ENCODE data around the gene SPSB3.
A peak's percentile ranks its signal among the peaks of the same experiment; 100 is the strongest.

SPSB3 gene

DNA sequence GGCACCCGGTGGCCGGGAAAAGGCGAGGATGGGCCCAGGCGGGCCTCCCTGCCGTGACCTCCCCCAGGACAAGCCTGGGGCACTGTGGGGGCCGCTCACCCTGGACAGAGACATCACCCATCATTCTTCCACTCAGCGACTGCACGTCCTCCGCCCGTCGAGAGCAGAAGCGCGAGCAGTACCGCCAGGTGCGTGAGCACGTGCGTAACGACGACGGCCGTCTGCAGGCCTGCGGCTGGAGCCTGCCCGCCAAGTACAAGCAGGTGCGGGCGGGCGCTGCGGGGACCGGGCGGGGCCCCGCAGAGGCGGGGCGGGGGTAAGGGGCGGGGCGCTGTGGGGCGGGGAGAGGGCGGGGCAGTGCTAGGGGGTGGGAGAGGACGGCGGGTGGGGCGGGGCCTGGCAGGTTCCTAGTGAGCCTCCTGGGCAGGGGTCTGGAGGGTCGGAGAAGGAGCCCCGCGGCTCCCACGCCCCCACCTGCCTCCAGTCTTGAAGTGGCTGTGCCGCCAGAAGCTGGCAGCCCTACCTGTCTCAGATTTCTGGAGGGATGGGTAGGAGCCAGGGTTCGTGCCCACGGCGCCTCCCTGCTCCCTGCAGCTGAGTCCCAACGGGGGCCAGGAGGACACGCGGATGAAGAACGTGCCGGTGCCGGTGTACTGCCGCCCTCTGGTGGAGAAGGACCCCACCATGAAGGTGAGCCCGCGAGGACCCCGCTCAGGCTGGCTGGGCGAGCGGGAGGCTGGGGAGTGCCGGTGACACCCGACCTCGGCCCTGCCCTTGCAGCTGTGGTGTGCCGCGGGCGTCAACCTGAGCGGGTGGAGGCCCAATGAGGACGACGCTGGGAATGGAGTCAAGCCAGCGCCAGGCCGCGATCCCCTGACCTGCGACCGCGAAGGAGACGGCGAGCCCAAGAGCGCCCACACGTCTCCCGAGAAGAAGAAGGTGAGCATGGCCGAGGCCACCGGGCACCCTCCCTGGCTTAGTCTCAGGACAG is 18.6 kb downstream of the SPSB3 start:
- DNase-seq (ENCODE audit: low spot score) = no peak

DNA sequence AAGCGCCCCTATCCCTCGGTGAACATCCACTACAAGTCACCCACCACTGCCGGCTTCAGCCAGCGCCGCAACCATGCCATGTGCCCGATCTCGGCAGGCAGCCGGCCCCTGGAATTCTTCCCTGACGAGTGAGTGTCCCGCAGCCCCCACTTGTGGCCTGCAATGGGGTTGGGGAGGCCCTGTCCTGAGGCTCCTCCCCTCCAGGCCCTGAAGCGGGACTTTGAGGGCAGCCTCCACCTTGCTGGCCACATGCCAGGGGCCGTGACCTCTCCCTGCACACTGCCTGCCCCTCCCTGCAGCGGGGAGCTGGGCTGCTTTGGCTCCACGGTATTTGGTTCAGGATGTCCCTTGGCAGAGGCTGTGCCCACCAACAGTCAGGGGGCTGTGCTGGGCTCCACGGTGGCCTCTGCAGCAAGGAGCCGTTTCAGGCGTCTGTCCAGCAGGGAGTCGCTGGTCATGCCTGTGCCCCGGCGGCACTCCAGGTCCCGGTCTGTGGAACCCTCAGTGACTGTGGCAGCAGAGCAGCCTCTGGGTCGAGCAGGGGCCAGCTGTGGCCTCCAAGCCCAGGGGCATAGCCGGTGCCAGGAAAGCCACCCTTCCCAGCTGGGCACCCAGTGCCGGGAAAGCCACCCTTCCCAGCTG is 19.4 kb downstream of the SPSB3 start:
- no peak for DNase-seq (ENCODE audit: low spot score)

- DNase-seq (ENCODE audit: low spot score) = no peak
Measured at GRCh38 chr16:1762196-1762878, 20.0 kb downstream of the SPSB3 start.

- no peak for DNase-seq (ENCODE audit: low spot score)
Measured at GRCh38 chr16:1761751-1762150, 20.6 kb downstream of the SPSB3 start.

DNA sequence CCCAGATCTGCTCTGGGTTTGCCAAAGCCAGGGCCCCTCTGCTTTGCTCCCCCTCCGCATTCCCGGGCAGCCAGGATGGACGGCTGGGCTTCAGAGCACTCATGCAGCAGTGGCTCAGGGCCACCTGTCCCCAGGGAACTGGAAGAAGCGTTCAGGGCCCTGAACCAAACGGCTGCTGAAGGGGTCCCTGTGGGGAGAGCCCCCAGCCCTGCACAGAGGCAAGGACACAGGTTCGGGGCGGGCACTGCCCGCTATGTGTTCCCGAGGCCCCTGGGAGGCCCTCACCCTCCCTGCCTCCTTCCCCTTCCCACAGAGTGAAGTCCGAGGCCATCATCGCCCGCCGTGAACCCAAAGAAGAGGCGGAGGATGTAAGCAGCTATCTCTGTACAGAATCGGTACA is 21.5 kb downstream of the SPSB3 start:
- DNase-seq (ENCODE audit: low spot score) = no peak

GRCh38 chr16:1759511-1759910 is 22.9 kb downstream of the SPSB3 start:
- no peak for DNase-seq (ENCODE audit: low spot score)

DNA sequence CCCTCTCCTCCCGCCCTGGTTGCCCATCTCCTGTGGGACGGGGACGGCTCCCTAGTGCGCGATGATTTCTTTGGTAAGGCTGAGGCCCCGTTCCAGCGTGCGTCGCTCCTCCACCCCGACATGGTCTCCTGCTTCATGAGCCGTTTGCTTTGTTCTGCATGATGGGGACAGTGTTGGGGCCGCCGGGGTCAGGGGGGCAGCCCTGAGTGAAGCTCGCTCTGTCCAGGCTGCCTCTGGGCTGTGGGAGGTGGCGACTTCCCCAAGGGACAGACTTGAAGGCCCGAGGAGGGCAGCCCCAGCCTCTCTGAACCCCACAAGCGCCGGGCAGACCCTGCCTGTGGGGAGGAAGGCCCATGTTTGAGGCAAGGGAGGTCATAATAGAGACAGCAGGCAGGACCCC is 23.4 kb downstream of the SPSB3 start:
- DNase-seq (ENCODE audit: low spot score) = no peak

DNA sequence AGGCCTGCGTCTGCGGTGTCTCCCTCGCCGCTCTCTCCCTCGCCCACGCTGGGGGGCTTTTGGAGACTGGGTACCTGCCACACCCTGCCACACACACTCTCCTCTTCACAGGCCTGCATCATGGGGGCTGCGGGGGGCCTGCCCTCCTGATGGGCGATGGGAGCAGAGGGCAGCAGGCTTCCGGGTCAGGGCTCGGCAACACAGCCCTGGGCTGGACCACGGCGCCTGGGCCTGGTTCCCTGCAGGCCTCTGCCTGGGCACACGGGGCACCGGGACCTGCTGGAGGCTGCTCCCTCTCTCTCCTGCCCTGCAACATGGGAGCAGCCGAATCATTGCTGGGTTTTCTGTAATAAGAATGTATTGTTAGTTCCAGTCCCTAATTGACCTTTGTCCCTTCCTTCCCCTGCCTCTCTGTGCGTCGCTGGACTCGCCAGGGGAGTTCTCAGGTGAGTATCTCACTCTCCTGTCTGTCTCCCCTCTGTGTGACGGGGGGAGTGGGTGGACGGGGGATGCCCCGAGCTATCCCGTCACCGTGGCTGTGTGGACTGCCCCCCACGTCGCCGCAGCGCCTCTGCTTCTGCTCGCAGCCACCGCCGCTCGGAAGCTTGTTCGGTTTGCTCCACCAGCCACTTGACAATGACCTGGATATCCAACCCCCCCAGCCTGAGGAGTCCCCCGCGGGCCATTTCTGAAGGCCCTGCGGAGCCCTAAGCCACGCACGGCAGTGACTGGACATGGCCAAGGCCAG is 24.5 kb downstream of the SPSB3 start:
- DNase-seq (ENCODE audit: low spot score) = no peak

- no peak for DNase-seq (ENCODE audit: low spot score)
Measured at GRCh38 chr16:1754204-1754603, 28.2 kb downstream of the SPSB3 start.

GRCh38 chr16:1752853-1753252 is 29.5 kb downstream of the SPSB3 start:
- DNase-seq (ENCODE audit: low spot score) = no peak

GRCh38 chr16:1751946-1752345 is 30.4 kb downstream of the SPSB3 start:
- no peak for DNase-seq (ENCODE audit: low spot score)

- DNase-seq (ENCODE audit: low spot score) = no peak
Measured at GRCh38 chr16:1749152-1750117, 32.9 kb downstream of the SPSB3 start.

DNA sequence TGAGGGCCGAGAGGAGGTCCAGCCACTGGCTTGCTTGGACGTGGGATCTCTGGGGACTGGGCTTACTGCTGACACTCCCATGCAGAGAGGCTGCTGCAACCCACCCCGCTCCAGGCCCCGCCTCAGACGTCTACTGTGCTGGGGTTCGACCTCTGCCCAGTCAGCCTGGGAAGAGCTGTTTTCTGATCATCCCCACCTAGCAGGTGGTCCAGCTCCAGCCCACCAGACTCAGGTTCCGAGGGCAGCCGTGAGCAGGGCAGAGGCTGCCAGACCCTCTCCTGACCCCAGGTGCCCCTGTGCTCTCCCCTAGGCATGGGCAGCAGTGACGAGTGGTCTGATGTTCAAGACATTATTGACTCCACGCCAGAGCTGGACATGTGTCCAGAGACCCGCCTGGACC is 34.4 kb downstream of the SPSB3 start:
- no peak for DNase-seq (ENCODE audit: low spot score)

DNA sequence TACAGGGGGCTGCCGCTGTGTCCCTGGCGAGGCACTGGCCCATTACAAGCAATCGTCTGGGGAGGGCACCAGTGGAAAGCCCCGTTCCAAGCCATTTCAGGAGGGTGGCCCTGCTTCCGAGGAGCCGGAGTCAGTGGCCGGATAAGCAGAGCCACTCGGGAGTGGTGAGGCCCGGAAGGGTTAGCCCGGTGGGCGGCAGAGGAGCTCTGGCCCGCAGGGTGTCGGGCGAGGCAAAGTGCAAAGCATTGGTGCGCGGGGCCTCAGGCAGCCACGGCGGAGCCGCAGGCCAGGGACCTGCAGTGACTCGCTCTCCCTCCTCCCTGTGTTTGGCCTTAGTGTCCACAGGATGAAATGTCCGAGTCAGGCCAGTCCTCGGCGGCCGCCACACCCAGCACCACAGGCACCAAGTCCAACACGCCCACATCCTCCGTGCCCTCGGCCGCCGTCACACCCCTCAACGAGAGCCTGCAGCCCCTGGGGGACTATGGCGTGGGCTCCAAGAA is 35.6 kb downstream of the SPSB3 start:
- DNase-seq (ENCODE audit: low spot score) = no peak

DNA sequence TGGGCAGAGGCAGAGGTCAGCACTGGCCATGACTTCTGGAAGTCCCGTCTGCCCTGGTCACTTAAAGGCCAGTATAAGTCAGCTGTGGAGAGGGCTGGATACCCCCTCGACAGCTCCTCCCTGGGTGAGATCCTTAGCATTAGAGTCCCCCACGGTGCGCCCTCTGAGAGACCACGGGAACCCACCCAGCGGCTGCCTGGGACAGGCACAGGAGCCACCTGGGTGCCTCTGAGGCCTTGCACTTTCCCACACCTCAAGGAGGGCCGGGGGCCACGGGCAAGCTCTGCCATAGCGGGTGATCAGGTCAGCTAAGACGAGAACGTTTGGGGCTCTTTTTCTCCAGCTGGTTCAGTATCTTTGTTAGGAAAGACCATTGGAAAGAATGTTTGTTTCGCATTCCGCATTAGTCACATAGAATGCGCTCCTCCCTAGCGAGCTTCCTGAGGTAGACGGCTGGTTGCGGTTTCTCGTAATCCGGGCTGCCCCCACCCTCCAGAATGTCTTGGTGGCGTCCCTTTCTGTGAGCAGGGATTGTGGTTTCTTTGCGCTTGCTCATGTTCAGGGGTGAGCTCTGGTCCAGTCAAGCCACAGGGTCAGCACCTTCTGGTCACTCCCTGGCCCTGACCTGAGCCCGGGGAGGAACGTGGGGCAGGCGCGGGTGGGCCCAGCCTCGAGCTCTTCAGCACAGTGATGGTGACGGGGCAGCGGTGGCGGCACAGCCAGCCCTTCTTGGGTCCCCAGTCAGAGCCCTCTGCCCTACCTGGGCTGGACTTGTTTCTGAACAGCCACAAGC is 36.3 kb downstream of the SPSB3 start:
- no peak for DNase-seq (ENCODE audit: low spot score)

DNA sequence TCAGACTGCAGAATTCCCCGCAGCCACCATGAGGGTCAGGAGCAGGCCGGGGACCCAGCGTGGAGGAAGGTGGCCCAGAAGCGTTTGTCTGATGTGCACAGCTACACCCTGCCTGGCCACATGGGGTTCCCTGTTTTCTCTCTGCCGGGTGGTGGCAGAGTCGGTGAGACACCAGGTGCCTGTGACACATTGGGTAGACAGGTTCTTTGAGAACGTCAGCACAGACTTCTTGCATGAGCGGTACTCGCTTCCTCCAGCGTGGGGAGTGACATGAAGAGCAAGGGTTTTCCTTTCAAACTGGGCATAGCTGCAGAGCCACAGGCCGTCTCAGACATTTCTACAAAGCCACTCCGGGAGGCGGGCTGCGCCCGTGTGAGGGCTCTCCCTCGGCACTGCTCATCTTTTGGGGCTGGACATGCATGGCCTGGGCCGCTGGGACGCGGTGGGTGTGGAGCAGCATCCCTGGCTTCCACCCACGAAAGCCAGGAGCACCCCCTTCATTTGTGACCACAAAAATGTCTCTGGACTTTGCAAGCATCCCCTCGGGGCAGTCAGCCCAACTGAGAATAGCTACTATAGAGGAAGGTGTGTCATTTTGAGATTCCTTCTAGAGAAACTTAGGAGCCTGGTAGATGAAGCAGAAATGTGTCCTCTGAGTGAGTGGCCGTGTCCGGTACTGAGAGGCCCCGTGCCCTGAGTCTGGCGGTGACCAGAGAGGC is 37.0 kb downstream of the SPSB3 start:
- peak; percentile 72 for DNase-seq (ENCODE audit: low spot score)

GRCh38 chr16:1744338-1744840 is 38.0 kb downstream of the SPSB3 start:
- DNase-seq (ENCODE audit: low spot score) = no peak

GRCh38 chr16:1743376-1744337 is 38.7 kb downstream of the SPSB3 start:
- DNase-seq (ENCODE audit: low spot score) = no peak
